Measurements from ENCODE around the gene ZNF446.

- TF ChIP-seq CTCF (IDR thresholded peaks at IDR 0.05) (no peak), ZFX (IDR thresholded peaks at IDR 0.05; ENCODE audit: borderline replicate concordance) (no peak)
These were observed 25.2 kb upstream of the ZNF446 start for GRCh38 chr19:58450856-58451357.

All from 22Rv1 (cell line).